NOMO-1 treated with DMSO at 0.1 percent for 48 hours (cell line): ENCODE measurements around the gene KIAA1217.
A peak's percentile ranks its signal among the peaks of the same experiment; 100 is the strongest.

Experiments
- DNase-seq: peaks from one replicate; lab custom pipeline; 2025; ENCODE audit not compliant: unreplicated experiment; lab: John Stamatoyannopoulos, UW

The KIAA1217 gene

GRCh38 chr10:24360282-24361127, 151.6 kb downstream of the KIAA1217 start:
- DNase-seq = peak; percentile 34

- peak; percentile 31 for DNase-seq
Measured at GRCh38 chr10:24363070-24363469, 154.1 kb downstream of the KIAA1217 start.

GRCh38 chr10:24367688-24368087, 158.8 kb downstream of the KIAA1217 start:
- DNase-seq = no peak

GRCh38 chr10:24370877-24371276, 161.9 kb downstream of the KIAA1217 start:
- DNase-seq = no peak

GRCh38 chr10:24371396-24371795, 162.5 kb downstream of the KIAA1217 start:
- DNase-seq = no peak

DNA sequence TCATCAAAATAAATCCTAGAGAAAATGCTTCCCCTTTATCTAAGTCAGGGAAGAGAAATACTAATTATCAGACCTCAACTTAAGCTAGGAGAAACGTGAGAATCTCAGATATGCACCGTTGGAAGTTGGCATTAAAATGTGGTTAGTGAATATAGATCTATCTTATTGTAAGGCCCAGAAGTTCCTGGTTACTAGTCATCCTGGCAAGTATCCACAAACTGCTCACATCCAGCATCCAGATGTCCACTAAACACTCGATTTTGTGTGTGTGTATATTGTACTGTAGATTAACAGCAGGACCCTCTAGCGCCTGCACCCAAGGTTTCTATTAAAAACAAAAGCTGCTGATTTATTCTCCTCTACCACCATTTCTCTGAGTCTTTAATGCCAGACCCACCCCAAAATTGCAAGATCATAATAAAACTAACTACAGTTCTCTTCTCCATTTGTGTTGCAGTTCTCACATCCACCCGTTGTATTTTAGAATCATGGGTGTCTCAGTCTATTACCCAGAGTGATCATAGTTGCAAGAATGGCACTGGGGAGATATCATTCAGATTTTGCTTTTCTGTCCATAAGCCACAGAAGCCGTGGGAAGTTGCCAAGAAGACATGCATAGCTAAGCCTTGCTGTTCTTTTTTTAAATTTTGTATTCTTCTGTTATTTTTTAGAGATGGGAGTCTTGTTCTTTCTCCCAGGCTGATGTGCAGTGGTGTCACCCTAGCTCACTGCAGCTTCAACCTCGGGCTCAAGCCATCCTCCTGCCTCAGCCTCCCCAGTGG, 165.4 kb downstream of the KIAA1217 start:
- DNase-seq = no peak

DNA sequence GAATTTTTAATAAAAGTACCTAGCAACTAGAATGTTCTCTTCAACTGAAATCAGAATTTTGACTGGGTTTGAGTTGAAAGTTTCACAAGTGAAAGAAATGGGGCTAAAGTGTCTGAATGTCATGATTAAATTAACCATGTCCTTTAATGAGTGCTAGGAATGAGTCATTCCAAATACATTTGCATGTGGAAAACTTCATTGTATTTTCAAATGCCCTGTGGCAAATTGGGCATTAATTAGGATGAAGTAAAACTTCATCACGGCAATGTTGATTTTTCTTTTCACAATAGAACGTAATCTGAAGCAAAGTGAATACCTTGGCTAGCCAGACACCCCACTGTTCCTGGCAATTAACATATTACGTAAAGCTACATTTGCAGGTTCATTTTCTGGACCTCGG, 166.6 kb downstream of the KIAA1217 start:
- no peak for DNase-seq

- no peak for DNase-seq
Measured at GRCh38 chr10:24376731-24377130, 167.8 kb downstream of the KIAA1217 start.

DNA sequence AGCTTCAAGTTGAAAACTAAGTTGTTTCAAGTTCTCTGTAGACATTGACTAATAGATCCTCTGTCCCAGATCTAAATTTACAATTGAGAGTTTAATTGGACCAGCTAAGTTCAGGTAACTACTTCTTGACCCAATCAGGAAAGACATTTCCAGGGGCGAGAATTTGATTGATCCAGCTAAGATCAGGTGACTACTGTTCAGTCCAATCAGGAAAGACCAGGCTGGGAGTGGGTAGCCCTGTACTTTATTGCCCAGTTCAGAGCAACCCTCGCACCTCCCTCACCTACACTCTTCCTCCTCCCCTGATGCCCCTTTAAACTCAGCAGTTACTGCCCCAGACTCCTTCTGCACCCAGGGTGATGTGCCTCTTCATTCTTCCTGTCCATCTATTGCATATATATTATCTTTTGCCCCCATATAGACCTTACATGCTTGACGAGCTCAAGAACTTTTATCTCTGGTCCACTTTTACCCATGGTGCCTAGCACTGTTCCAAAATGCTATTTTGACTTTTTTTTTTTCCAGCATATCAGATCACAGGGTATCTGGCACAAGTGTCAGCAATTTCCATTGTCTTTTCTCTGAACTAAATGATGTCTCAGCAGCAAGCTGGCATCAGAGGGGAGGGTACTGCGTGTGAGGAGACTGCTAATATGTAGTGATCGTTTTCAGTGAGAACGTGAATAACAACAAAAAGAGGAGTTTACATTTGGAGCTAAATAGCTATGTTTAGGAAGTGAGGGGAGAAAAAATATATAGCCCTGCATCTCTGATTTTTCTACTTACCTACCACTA, 169.4 kb downstream of the KIAA1217 start:
- DNase-seq = no peak

GRCh38 chr10:24381235-24382010, 172.5 kb downstream of the KIAA1217 start:
- no peak for DNase-seq

DNA sequence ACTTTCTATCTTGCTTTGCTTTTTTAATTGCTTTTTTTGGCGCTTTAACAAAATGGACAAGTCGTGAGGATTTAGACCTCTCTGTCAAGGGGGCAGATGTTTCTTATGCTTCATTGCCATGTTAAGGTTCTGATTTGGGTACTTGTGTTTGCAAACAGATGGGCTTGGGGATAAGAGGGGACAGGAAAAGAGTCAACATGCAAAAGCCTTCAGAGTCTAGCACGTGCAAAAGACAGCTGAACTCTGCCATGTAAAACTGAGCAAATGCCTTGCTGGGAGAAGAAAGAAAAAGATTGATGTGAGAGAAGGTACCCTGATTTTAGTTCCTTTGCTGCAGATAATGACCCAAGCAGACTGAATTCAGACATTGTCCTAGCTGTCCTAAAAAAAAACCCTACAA, 173.1 kb downstream of the KIAA1217 start:
- no peak for DNase-seq

DNA sequence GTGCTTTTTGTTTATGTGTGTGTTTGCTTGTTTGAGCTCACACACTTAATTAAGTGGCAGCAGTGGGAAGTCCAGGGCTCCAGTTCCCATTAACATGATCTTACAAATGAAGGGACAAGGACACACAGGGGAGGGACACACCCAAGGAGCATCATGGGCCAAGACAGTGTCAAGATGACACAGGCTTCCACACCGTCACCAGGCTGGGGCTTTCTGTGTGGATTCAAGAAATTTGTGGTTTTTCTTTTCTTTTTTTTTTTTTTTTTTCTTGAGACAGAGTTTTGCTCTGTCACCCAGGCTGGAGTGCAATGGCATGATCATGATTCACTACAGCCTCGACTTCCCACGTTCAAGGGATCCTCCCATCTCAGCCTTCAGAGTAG, 173.6 kb downstream of the KIAA1217 start:
- no peak for DNase-seq

DNA sequence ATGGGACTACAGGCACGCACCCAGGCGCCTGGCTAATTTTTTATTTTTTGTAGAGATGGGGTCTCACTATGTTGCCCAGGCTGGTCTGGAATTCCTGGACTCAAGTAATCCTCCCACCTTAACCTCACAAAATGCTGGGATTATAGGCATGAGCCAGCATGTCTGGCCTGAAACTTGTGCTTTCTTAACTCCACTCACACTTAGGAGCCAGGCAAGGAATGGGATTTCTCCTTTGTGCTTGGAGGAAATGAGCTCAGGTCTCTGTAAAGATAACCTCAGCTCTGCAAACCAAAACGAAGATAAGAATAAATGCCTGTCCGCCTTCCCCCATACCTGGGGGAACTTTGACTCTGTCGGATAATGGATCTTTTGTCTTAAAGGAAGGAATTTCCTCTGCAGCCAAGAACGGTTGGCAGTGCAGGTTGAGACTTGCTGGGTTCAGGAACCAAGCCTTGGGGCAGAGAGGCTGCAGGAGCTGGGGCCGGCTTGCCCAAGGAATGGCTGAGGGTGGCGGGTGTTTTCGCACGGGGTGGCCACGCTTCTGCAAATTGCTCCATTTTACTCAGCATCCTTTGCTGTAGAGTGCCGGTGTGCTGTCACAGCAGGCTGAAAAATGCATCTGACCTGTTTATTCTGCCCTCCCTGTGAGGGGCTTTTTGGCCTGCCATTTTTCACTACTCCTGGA, 174.2 kb downstream of the KIAA1217 start:
- DNase-seq = no peak

DNA sequence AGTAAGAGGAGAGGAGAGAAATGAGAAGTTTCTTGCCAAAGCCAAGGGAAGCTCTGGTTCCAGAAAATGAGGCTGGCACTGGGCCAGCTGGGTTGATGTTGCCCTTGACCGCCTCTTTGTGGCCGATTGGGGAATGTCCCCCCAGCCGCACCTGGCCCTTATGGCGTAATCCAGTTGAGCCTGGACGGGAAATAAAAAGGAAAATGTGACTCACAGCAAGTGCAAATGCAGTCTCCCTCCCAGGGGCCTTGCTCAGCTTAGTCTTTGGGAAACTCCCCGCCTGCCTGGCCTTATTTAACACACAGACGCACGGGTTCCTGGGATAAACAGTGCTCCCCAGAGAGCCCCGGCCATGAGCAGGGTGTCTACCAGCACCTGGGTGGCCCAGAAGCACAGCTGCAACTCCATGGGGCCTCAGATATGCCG, 174.8 kb downstream of the KIAA1217 start:
- peak; percentile 82 for DNase-seq

DNA sequence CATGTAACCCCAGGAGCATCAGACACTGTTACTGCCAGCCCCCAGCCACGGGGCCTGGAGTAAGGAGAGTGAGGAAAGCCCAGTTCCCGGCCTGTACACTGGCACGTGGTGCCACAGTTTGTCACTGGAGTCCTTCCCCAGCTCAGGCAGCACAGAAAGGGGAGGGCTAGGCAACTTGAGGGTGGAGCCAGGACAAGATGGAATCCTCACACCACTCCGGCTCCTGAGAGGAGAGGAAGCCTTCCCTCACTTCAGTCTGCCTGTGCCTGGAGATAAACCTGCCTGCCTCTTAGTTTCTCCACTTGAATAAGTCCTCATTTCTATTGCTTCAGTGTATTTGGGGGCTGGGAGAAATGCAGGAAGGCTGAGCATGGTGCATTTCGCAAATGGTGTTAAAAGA, 176.0 kb downstream of the KIAA1217 start:
- DNase-seq = no peak

- no peak for DNase-seq
Measured at GRCh38 chr10:24385776-24386175, 176.8 kb downstream of the KIAA1217 start.

DNA sequence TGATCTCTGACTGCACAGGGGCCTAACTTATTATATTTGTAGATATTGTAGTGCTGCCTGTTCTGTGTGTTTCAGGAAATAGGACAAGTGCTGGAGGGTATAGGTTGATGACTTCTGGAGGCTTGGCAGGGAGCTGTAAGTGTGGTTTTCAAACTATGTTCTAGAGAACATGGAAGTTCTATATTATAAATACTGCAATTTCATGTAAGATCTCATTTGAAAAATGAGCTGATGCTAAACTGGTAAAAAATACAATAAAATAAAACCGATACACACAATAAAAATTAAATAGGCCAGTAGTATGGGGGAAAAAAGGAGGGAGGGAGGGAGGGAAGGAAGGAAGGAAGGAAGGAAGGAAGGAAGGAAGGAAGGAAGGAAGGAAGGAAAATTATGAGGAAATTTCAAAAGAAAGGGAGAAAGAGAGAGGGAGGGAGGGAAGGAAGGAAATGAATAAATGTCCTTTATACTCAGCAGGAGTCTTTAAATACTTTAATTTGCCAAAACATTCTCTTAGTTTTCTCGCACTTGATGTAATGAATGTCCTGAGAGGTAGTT, 181.3 kb downstream of the KIAA1217 start:
- no peak for DNase-seq

GRCh38 chr10:24390746-24391145, 181.8 kb downstream of the KIAA1217 start:
- DNase-seq = no peak

DNA sequence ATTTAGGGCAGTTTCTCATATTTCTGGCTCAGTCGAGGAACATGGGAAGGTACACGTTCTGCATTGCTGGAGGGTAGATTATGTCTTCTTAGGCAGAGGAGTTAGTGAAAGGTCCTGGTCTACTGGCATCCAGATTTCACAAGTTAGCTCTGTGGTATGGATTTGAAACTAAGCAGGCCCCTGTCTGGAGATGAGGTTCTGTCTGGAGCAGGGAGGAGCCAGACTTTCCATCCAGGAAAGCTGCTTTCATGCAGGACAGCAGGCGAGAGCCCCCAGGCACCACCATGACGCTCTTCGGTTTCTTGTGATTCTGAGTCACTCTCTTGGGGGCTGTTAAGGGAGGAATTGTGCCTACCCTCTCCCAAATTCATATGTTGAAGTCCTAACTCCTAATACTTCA, 184.3 kb downstream of the KIAA1217 start:
- DNase-seq = no peak
